GM12891 (cell line): ENCODE results near the gene CASP2.

Source experiments
- DNase-seq: peaks from one replicate; pipeline ENCODE4 v3.0.0; 2011; ENCODE audit warnings: low spot score; ENCODE audit not compliant: insufficient read length
- FAIRE-seq: peaks from 2 replicates; lab custom pipeline; 2011; peaks lifted over from hg19 to GRCh38; lab: Jason Lieb, UNC
- PAX5 ChIP-seq: IDR thresholded peaks from 2 replicates; pipeline ENCODE4 v1.6.1; 2011; ENCODE audit warnings: low read length, moderate library complexity, mild to moderate bottlenecking; ENCODE audit not compliant: insufficient read depth, severe bottlenecking
- POLR2A ChIP-seq: IDR thresholded peaks from 2 replicates; pipeline ENCODE4 v1.6.1; 2011; ENCODE audit warnings: low read depth, low read length, control low read depth
- POLR2AphosphoS5 ChIP-seq: IDR thresholded peaks from 2 replicates; pipeline ENCODE4 v1.6.1; 2011; ENCODE audit warnings: low read depth, low read length, control low read depth
- POU2F2 ChIP-seq: IDR thresholded peaks from 2 replicates; pipeline ENCODE4 v1.6.1; 2011; ENCODE audit warnings: low read depth, mild to moderate bottlenecking, control low read depth, low read length, moderate library complexity
- SPI1 ChIP-seq: IDR thresholded peaks from 2 replicates; pipeline ENCODE4 v1.6.1; 2011; ENCODE audit warnings: low read depth, low read length, control low read depth
- TAF1 ChIP-seq: IDR thresholded peaks from 2 replicates; pipeline ENCODE4 v1.6.1; 2011; ENCODE audit warnings: low read depth, low read length, control low read depth

Gene CASP2

GRCh38 chr7:143305423-143306070, 17.4 kb downstream of the CASP2 start:
- TF ChIP-seq SPI1 (no peak), TAF1 (no peak), POLR2AphosphoS5 (no peak), PAX5 (no peak), POLR2A (no peak), POU2F2 (no peak)
- no peak for FAIRE-seq
- no peak for DNase-seq

GRCh38 chr7:143308632-143309031, 20.5 kb downstream of the CASP2 start:
- DNase-seq (no peak), FAIRE-seq (no peak)
- TF ChIP-seq PAX5 (no peak), TAF1 (no peak), POU2F2 (no peak), POLR2A (no peak), POLR2AphosphoS5 (no peak), SPI1 (no peak)

GRCh38 chr7:143314127-143314526, 26.0 kb downstream of the CASP2 start:
- no peak for TF ChIP-seq SPI1
- TF ChIP-seq TAF1: no peak
- TF ChIP-seq POLR2AphosphoS5: no peak
- no peak for TF ChIP-seq POU2F2
- no peak for TF ChIP-seq PAX5
- no peak for TF ChIP-seq POLR2A
- DNase-seq (no peak), FAIRE-seq (no peak)

GRCh38 chr7:143315776-143316175, 27.6 kb downstream of the CASP2 start, which contains the start of gene CLCN1:
Gene CLCN1 (plus strand): TSS chr7:143316111. CDS start chr7:143316213, 102 bp downstream.
- DNase-seq: no peak
- no peak for TF ChIP-seq PAX5
- no peak for TF ChIP-seq TAF1
- no peak for TF ChIP-seq POLR2AphosphoS5
- TF ChIP-seq POU2F2: no peak
- FAIRE-seq: no peak

- DNase-seq (no peak), FAIRE-seq (no peak)
- no peak for TF ChIP-seq POU2F2
- TF ChIP-seq PAX5: no peak
- no peak for TF ChIP-seq POLR2AphosphoS5
- TF ChIP-seq TAF1: no peak
- TF ChIP-seq POLR2A: no peak
- TF ChIP-seq SPI1: no peak
Measured at GRCh38 chr7:143316492-143316891, 28.3 kb downstream of the CASP2 start.

- FAIRE-seq (no peak), DNase-seq (no peak)
- TF ChIP-seq POLR2AphosphoS5 (no peak), SPI1 (no peak), POU2F2 (no peak), TAF1 (no peak), POLR2A (no peak), PAX5 (no peak)
Measured at GRCh38 chr7:143318661-143319060, 30.5 kb downstream of the CASP2 start.

GRCh38 chr7:143320620-143321019, 32.5 kb downstream of the CASP2 start:
- FAIRE-seq (no peak), DNase-seq (no peak)
- TF ChIP-seq TAF1 (no peak), POLR2A (no peak), PAX5 (no peak), POU2F2 (no peak), POLR2AphosphoS5 (no peak), SPI1 (no peak)

- FAIRE-seq (no peak), DNase-seq (no peak)
- no peak for TF ChIP-seq SPI1
- no peak for TF ChIP-seq PAX5
- TF ChIP-seq POLR2A: no peak
- TF ChIP-seq TAF1: no peak
- no peak for TF ChIP-seq POU2F2
- TF ChIP-seq POLR2AphosphoS5: no peak
Measured at GRCh38 chr7:143321242-143321641, 33.1 kb downstream of the CASP2 start.

- DNase-seq: no peak
- FAIRE-seq: no peak
- TF ChIP-seq PAX5 (no peak), POU2F2 (no peak), POLR2A (no peak), TAF1 (no peak), SPI1 (no peak), POLR2AphosphoS5 (no peak)
Measured at GRCh38 chr7:143321734-143322133, 33.6 kb downstream of the CASP2 start.

- DNase-seq (no peak), FAIRE-seq (no peak)
- no peak for TF ChIP-seq TAF1
- TF ChIP-seq POLR2AphosphoS5: no peak
- no peak for TF ChIP-seq POU2F2
- TF ChIP-seq PAX5: no peak
- TF ChIP-seq POLR2A: no peak
- no peak for TF ChIP-seq SPI1
Measured at GRCh38 chr7:143322760-143323633, 34.8 kb downstream of the CASP2 start.
